GM23338 (cell line): ENCODE data around the gene STOX2.

Source experiments
- EZH2 ChIP-seq: fragments of 200-600 bp; sonication (generic); IDR thresholded peaks from one replicate; pipeline ENCODE4 v1.8.0; 2017; ENCODE audit warnings: antibody characterized with exemption, mild to moderate bottlenecking, low read depth; ENCODE audit not compliant: unreplicated experiment
- POLR2AphosphoS5 ChIP-seq: IDR thresholded peaks from 2 replicates; pipeline ENCODE4 v1.6.1; 2016; ENCODE audit warnings: antibody characterized with exemption, low read depth
- ZNF331 ChIP-seq: fragments of 250-450 bp; sonication (Bioruptor Pico); IDR thresholded peaks from 2 replicates; pipeline ENCODE4 v1.5.0; 2020; ENCODE audit warnings: low read depth, mild to moderate bottlenecking, moderate library complexity
- TF ChIP-seq, protein P1 (sequence below), 2 experiments: fragments of 200-600 bp in 1 of 2; sonication (generic) in 1 of 2; conservative IDR thresholded peaks; 2 replicates each; pipeline versions ENCODE4 v1.5.1 to v1.6.1; 2016 to 2017; ENCODE audit warnings: antibody characterized with exemption in 2 of 2, low read depth in 2 of 2, mild to moderate bottlenecking in 2 of 2, moderate library complexity in 1 of 2
- TF ChIP-seq, protein P2 (sequence below): IDR thresholded peaks from one replicate; pipeline ENCODE4 v1.6.1; 2018; ENCODE audit warnings: antibody characterized with exemption; ENCODE audit not compliant: unreplicated experiment

DNA sequence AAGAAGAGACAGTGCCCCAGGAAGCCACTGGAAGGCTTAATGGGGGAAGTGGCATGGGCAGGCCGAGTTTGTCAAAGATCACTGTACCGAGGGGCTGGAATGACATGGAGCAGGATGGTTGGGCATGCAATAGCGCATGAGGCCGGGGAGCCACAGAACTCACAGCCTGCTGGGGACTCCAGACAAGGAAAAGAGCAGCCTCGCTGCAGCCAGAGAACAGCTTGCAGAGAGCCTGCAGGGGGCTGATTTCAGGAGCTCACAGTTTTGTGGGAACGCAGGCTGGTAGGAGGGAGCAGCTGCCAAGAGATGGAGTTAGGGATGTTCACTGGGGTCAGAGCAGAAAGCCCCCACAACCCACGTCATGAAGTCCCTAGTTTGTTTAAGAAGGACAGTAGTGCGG, 45.4 kb downstream of the STOX2 start:
- TF ChIP-seq, protein P1, sequence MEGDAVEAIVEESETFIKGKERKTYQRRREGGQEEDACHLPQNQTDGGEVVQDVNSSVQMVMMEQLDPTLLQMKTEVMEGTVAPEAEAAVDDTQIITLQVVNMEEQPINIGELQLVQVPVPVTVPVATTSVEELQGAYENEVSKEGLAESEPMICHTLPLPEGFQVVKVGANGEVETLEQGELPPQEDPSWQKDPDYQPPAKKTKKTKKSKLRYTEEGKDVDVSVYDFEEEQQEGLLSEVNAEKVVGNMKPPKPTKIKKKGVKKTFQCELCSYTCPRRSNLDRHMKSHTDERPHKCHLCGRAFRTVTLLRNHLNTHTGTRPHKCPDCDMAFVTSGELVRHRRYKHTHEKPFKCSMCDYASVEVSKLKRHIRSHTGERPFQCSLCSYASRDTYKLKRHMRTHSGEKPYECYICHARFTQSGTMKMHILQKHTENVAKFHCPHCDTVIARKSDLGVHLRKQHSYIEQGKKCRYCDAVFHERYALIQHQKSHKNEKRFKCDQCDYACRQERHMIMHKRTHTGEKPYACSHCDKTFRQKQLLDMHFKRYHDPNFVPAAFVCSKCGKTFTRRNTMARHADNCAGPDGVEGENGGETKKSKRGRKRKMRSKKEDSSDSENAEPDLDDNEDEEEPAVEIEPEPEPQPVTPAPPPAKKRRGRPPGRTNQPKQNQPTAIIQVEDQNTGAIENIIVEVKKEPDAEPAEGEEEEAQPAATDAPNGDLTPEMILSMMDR (conservative IDR thresholded peaks at IDR 0.05; ENCODE audit: low read depth in 2 of 2), result 0 out of 4 replicates have a peak, but pooled peaks of 1 of the 2 experiments have one; percentile 4
- TF ChIP-seq EZH2 (no peak), POLR2AphosphoS5 (no peak), ZNF331 (no peak)
- TF ChIP-seq, protein P2, sequence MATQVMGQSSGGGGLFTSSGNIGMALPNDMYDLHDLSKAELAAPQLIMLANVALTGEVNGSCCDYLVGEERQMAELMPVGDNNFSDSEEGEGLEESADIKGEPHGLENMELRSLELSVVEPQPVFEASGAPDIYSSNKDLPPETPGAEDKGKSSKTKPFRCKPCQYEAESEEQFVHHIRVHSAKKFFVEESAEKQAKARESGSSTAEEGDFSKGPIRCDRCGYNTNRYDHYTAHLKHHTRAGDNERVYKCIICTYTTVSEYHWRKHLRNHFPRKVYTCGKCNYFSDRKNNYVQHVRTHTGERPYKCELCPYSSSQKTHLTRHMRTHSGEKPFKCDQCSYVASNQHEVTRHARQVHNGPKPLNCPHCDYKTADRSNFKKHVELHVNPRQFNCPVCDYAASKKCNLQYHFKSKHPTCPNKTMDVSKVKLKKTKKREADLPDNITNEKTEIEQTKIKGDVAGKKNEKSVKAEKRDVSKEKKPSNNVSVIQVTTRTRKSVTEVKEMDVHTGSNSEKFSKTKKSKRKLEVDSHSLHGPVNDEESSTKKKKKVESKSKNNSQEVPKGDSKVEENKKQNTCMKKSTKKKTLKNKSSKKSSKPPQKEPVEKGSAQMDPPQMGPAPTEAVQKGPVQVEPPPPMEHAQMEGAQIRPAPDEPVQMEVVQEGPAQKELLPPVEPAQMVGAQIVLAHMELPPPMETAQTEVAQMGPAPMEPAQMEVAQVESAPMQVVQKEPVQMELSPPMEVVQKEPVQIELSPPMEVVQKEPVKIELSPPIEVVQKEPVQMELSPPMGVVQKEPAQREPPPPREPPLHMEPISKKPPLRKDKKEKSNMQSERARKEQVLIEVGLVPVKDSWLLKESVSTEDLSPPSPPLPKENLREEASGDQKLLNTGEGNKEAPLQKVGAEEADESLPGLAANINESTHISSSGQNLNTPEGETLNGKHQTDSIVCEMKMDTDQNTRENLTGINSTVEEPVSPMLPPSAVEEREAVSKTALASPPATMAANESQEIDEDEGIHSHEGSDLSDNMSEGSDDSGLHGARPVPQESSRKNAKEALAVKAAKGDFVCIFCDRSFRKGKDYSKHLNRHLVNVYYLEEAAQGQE, result no peak
